Activated T-cell treated with anti-CD3 and anti-CD28 coated beads, Interleukin-2, amount 50 U/mL, for 1 hour (primary cell): Measurements from ENCODE around the gene TCN1.

Source experiments
- DNase-seq: peaks from one replicate; pipeline ENCODE4 v3.0.0-alpha.2; 2020

The TCN1 gene

DNA sequence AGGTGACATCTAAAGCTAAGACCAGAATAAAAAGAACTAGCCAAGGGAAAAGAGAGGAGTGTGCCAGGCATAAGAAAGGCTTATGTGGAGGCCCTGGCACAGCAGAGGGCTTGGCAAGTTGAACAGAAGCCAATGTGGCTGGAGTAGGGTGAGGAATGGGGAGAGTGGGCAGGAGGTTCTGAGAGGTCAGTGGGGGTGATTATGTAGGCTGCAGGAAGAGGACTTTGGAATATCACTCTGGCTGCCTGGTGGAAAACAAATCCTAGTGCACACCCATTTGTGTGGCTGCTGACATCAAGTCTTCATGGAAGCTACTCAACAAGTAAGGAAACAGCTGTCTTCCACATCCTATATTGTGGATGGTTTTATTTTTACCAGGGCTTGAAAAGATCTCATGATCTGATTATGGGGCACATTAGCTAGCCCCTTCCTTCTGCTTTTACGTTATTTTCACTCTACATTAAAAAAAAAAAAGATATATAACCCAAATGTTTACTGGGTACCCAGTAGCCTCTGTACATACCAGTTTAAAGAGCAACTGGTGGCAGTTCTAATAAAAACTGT is 59.2 kb downstream of the TCN1 start:
- DNase-seq: no peak

DNA sequence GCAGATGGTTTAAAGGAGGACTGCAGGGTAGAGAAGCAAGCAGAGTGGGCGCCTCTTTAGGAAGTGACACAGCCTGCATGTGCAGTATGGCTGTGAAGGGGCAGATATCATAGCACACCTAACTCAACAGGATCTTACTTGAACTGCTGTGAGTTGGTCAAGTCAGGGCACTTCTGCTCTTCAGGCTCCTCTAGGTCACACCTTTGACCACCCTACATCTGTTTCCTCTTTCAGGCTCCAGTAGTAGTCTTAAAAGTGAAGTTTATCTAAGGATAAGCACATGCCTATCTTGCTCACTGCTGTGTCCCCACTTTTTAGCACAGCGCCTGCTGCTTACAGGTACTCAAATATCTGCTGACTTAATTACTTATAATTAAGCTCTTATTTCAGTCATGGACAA is 62.2 kb downstream of the TCN1 start:
- DNase-seq: no peak
